ENCODE measurements around the gene KIFAP3.

The KIFAP3 gene

GRCh38 chr1:169884634-169885033 is 189.9 kb downstream of the KIFAP3 start:
- Histone ChIP-seq H3K4me3 (ENCODE audit: severe bottlenecking) (no peak overlapping the region), H3K36me3 (ENCODE audit: low read depth) (peaks cover 44% of the 10 kb centered on the region), H3K9me3 (ENCODE audit: severe bottlenecking) (no peaks in the 10 kb centered on the region), H3K4me1 (ENCODE audit: insufficient read depth, poor library complexity, severe bottlenecking) (no peaks in the 10 kb centered on the region), H3K27ac (ENCODE audit: poor library complexity, severe bottlenecking) (no peak overlapping the region), H3K27me3 (ENCODE audit: insufficient read depth, poor library complexity, severe bottlenecking) (no peaks in the 10 kb centered on the region)
- no peak for TF ChIP-seq CTCF (IDR thresholded peaks at IDR 0.05; ENCODE audit: poor library complexity, severe bottlenecking)
- ATAC-seq (ENCODE audit: low read depth) (no peak), DNase-seq (ENCODE audit: low spot score) (no peak)

GRCh38 chr1:169882039-169882511 is 192.4 kb downstream of the KIFAP3 start:
- Histone ChIP-seq H3K36me3 (ENCODE audit: low read depth) (peaks cover 42% of the 10 kb centered on the region), H3K9me3 (ENCODE audit: severe bottlenecking) (no peaks in the 10 kb centered on the region), H3K27ac (ENCODE audit: poor library complexity, severe bottlenecking) (no peak overlapping the region), H3K4me3 (ENCODE audit: severe bottlenecking) (no peak overlapping the region), H3K4me1 (ENCODE audit: insufficient read depth, poor library complexity, severe bottlenecking) (no peaks in the 10 kb centered on the region), H3K27me3 (ENCODE audit: insufficient read depth, poor library complexity, severe bottlenecking) (no peaks in the 10 kb centered on the region)
- TF ChIP-seq CTCF (IDR thresholded peaks at IDR 0.05; ENCODE audit: poor library complexity, severe bottlenecking) = no peak
- ATAC-seq (ENCODE audit: low read depth) = no peak
- DNase-seq (ENCODE audit: low spot score) = no peak

DNA sequence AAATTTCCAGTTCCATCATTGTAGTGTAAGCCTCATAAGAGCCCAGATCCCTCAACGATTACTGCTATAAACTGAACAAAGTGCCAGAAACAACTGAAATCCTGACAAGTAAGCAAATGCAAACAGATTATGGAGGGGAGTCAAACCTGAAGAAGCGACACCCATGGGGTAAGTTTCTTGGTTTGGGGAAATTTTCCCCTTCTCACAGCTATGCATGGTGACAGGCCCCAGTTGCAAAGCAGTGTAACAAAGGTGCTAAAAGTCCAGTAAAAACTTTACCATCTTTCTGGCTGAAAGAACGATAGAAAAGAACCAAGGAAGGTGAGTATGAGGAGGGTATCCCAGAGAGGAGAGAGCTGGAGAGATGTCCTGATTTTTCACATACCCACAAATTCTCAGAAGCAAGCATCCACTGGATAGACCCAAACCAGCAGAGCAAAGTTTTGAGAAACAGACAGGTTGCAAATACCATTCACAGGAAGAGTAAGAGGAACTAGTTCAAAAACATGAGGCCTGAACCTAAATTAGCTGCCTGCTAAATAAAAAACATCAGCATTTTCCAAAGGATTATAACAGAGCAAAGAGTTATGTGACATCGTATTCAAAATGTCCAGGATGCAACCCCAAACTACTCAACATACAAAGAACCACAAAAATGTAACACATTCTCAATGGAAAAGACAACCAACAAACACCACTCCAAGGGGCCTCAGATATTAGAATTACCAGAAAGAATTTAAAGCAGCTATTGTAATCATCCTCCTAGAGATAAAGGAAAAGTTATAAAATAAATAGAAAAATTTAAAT is 195.3 kb downstream of the KIFAP3 start:
- no peaks in the 10 kb centered on the region for H3K9me3 ChIP-seq (ENCODE audit: severe bottlenecking)
- no peaks in the 10 kb centered on the region for H3K4me1 ChIP-seq (ENCODE audit: insufficient read depth, poor library complexity, severe bottlenecking)
- peaks cover 21% of the 10 kb centered on the region for H3K36me3 ChIP-seq (ENCODE audit: low read depth)
- no peak for DNase-seq (ENCODE audit: low spot score)
- no peak for TF ChIP-seq CTCF (IDR thresholded peaks at IDR 0.05; ENCODE audit: poor library complexity, severe bottlenecking)
- no peak overlapping the region for H3K4me3 ChIP-seq (ENCODE audit: severe bottlenecking)
- H3K27ac ChIP-seq (ENCODE audit: poor library complexity, severe bottlenecking) = no peak overlapping the region
- H3K27me3 ChIP-seq (ENCODE audit: insufficient read depth, poor library complexity, severe bottlenecking) = no peaks in the 10 kb centered on the region
- ATAC-seq (ENCODE audit: low read depth) = no peak

DNA sequence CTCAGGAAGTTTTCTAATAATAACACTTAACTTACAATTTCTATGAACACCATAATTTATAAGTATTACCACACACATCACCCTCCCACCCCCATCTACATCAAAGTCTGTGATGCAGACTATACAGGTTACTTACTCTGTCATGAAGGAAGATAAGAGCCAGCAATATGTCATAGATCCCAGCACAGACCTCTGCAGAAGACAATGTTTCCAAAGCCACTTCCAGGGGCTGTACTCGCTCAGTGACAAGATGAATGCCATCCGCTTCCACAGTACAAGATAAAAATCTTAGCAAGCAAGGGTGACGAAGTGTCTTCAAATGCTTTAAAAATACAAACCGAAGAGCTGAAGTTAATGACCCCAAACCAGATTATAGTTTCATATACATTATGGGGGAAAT is 196.0 kb downstream of the KIFAP3 start:
- Histone ChIP-seq H3K4me1 (ENCODE audit: insufficient read depth, poor library complexity, severe bottlenecking) (peaks cover 7% of the 10 kb centered on the region), H3K4me3 (ENCODE audit: severe bottlenecking) (no peak overlapping the region), H3K27me3 (ENCODE audit: insufficient read depth, poor library complexity, severe bottlenecking) (no peaks in the 10 kb centered on the region), H3K27ac (ENCODE audit: poor library complexity, severe bottlenecking) (no peak overlapping the region), H3K9me3 (ENCODE audit: severe bottlenecking) (no peaks in the 10 kb centered on the region), H3K36me3 (ENCODE audit: low read depth) (peaks cover 26% of the 10 kb centered on the region)
- ATAC-seq (ENCODE audit: low read depth) = no peak
- DNase-seq (ENCODE audit: low spot score) = no peak
- TF ChIP-seq CTCF (IDR thresholded peaks at IDR 0.05; ENCODE audit: poor library complexity, severe bottlenecking) = no peak
